Activated naive CD8-positive, alpha-beta T cell (primary cell): ENCODE results near the gene WDR55.
"Not testable (repeated sequence)": the region's sequence is repeated elsewhere in the genome, so short reads cannot be mapped to it uniquely, and the experiment has no call there.

Source experiments
- H3K27ac Mint-ChIP-seq: one replicate; pipeline ENCODE4 v1.8.0; 2021; ENCODE audit warnings: mixed read lengths
- H3K27me3 Mint-ChIP-seq: one replicate; pipeline ENCODE4 v1.8.0; 2021; ENCODE audit warnings: mixed read lengths
- H3K36me3 Mint-ChIP-seq: one replicate; pipeline ENCODE4 v1.8.0; 2021; ENCODE audit warnings: mixed read lengths
- H3K4me1 Mint-ChIP-seq: one replicate; pipeline ENCODE4 v1.8.0; 2021; ENCODE audit warnings: low read depth, mixed read lengths
- H3K4me3 Mint-ChIP-seq: one replicate; pipeline ENCODE4 v1.8.0; 2021; ENCODE audit warnings: mild to moderate bottlenecking, mixed read lengths
- H3K9me3 Mint-ChIP-seq: one replicate; pipeline ENCODE4 v1.8.0; 2021; ENCODE audit warnings: low read depth, mixed read lengths

Gene WDR55

GRCh38 chr5:140635291-140636257, 29.1 kb upstream of the WDR55 start:
- peaks cover 42% of the 10 kb centered on the region for H3K4me1 Mint-ChIP-seq
- H3K27ac Mint-ChIP-seq = no peak overlapping the region
- no peak overlapping the region for H3K4me3 Mint-ChIP-seq
- H3K27me3 Mint-ChIP-seq = no peaks in the 10 kb centered on the region
- H3K36me3 Mint-ChIP-seq = no peaks in the 10 kb centered on the region
- H3K9me3 Mint-ChIP-seq = no peaks in the 10 kb centered on the region

GRCh38 chr5:140637371-140638100, 27.2 kb upstream of the WDR55 start:
- no peaks in the 10 kb centered on the region for H3K27me3 Mint-ChIP-seq
- no peaks in the 10 kb centered on the region for H3K9me3 Mint-ChIP-seq
- peak overlapping the region; percentile 69 for H3K4me3 Mint-ChIP-seq
- no peaks in the 10 kb centered on the region for H3K36me3 Mint-ChIP-seq
- peaks cover 51% of the 10 kb centered on the region for H3K4me1 Mint-ChIP-seq
- H3K27ac Mint-ChIP-seq = no peak overlapping the region

- H3K4me3 Mint-ChIP-seq = peak overlapping the region; percentile 96
- peaks cover 44% of the 10 kb centered on the region for H3K4me1 Mint-ChIP-seq
- not testable (repeated sequence) for H3K36me3 Mint-ChIP-seq, H3K9me3 Mint-ChIP-seq, H3K27me3 Mint-ChIP-seq
- H3K27ac Mint-ChIP-seq = peak overlapping the region; percentile 91
Observed at GRCh38 chr5:140638898-140639147, 25.9 kb upstream of the WDR55 start.

GRCh38 chr5:140639148-140639981, 25.3 kb upstream of the WDR55 start, which contains the start of gene TMCO6:
TMCO6 (plus strand) TSS chr5:140639451; CDS start chr5:140639528, 77 bp downstream.
- H3K4me3 Mint-ChIP-seq = peak within 1 kb of the TSS; percentile 96
- H3K27ac Mint-ChIP-seq = peak within 1 kb of the TSS; percentile 91
- H3K9me3 Mint-ChIP-seq = no peaks in the 10 kb centered on the region
- H3K27me3 Mint-ChIP-seq = no peaks in the 10 kb centered on the region
- H3K4me1 Mint-ChIP-seq = peaks cover 44% of the 10 kb centered on the region
- no peaks in the 10 kb centered on the region for H3K36me3 Mint-ChIP-seq

- Mint-ChIP-seq H3K27me3 (no peaks in the 10 kb centered on the region), H3K9me3 (no peaks in the 10 kb centered on the region), H3K36me3 (no peaks in the 10 kb centered on the region), H3K27ac (peak overlapping the region; percentile 34), H3K4me1 (peaks cover 48% of the 10 kb centered on the region), H3K4me3 (no peak overlapping the region)
Observed at GRCh38 chr5:140641716-140642115, 23.0 kb upstream of the WDR55 start.

- H3K9me3 Mint-ChIP-seq = no peaks in the 10 kb centered on the region
- H3K36me3 Mint-ChIP-seq = no peaks in the 10 kb centered on the region
- H3K27me3 Mint-ChIP-seq = no peaks in the 10 kb centered on the region
- peaks cover 54% of the 10 kb centered on the region for H3K4me1 Mint-ChIP-seq
- peak overlapping the region; percentile 16 for H3K27ac Mint-ChIP-seq
- H3K4me3 Mint-ChIP-seq = no peak overlapping the region
Observed at GRCh38 chr5:140642718-140643117, 22.0 kb upstream of the WDR55 start.

GRCh38 chr5:140647042-140647419, 17.7 kb upstream of the WDR55 start:
- Mint-ChIP-seq H3K27ac (peak overlapping the region; percentile 98), H3K36me3 (peaks cover 10% of the 10 kb centered on the region), H3K4me1 (peaks cover 49% of the 10 kb centered on the region), H3K27me3 (no peaks in the 10 kb centered on the region), H3K9me3 (no peaks in the 10 kb centered on the region), H3K4me3 (peak overlapping the region; percentile 100)

- Mint-ChIP-seq H3K4me3 (no peak overlapping the region), H3K36me3 (peaks cover 11% of the 10 kb centered on the region), H3K27ac (no peak overlapping the region), H3K9me3 (no peaks in the 10 kb centered on the region), H3K4me1 (peaks cover 8% of the 10 kb centered on the region), H3K27me3 (no peaks in the 10 kb centered on the region)
Observed at GRCh38 chr5:140658870-140659269, 5.8 kb upstream of the WDR55 start.

GRCh38 chr5:140660371-140660770, 4.3 kb upstream of the WDR55 start:
- H3K27ac Mint-ChIP-seq = not testable (repeated sequence)
- peaks cover 11% of the 10 kb centered on the region for H3K36me3 Mint-ChIP-seq

GRCh38 chr5:140664030-140664358, 710 bp upstream of the WDR55 start:
- Mint-ChIP-seq H3K27ac (peak overlapping the region; percentile 95), H3K9me3 (no peaks in the 10 kb centered on the region), H3K4me1 (peaks cover 37% of the 10 kb centered on the region), H3K4me3 (peak overlapping the region; percentile 98), H3K27me3 (no peaks in the 10 kb centered on the region), H3K36me3 (peaks cover 15% of the 10 kb centered on the region)

More at GRCh38 chr5:140660371-140660770, 4.3 kb upstream of the WDR55 start:
- H3K4me3 Mint-ChIP-seq, H3K9me3 Mint-ChIP-seq, H3K27me3 Mint-ChIP-seq: not testable (repeated sequence)
- H3K4me1 Mint-ChIP-seq = peaks cover 14% of the 10 kb centered on the region

- H3K36me3 Mint-ChIP-seq = peaks cover 17% of the 10 kb centered on the region
Observed at GRCh38 chr5:140671035-140671434, 6.3 kb downstream of the WDR55 start.

GRCh38 chr5:140671472-140672125, 6.9 kb downstream of the WDR55 start:
- Mint-ChIP-seq H3K36me3 (peaks cover 14% of the 10 kb centered on the region), H3K4me1 (peaks cover 21% of the 10 kb centered on the region), H3K9me3 (no peaks in the 10 kb centered on the region), H3K27ac (no peak overlapping the region), H3K27me3 (no peaks in the 10 kb centered on the region), H3K4me3 (no peak overlapping the region)

More at GRCh38 chr5:140671035-140671434, 6.3 kb downstream of the WDR55 start:
- not testable (repeated sequence) for H3K4me3 Mint-ChIP-seq, H3K27me3 Mint-ChIP-seq, H3K27ac Mint-ChIP-seq, H3K9me3 Mint-ChIP-seq
- H3K4me1 Mint-ChIP-seq = peaks cover 25% of the 10 kb centered on the region

GRCh38 chr5:140672455-140673186, 7.9 kb downstream of the WDR55 start:
- Mint-ChIP-seq H3K9me3 (no peaks in the 10 kb centered on the region), H3K4me3 (no peak overlapping the region), H3K4me1 (peaks cover 11% of the 10 kb centered on the region), H3K27me3 (no peaks in the 10 kb centered on the region), H3K27ac (no peak overlapping the region), H3K36me3 (peaks cover 9% of the 10 kb centered on the region)
